GM13977 (cell line): ENCODE data around the gene LSMEM2.
A peak's percentile ranks its signal among the peaks of the same experiment; 100 is the strongest.
"Not testable (repeated sequence)": the region's sequence is repeated elsewhere in the genome, so short reads cannot be mapped to it uniquely, and the experiment has no call there.

ENCODE experiments used
- DNase-seq: peaks from one replicate; pipeline ENCODE4 v3.0.0; 2012; ENCODE audit warnings: low spot score
- in situ Hi-C: fragments of 300-500 bp; cut with MboI; formaldehyde crosslinking; loops from one replicate; pipeline ENCODE4 v1.12.0; 2022; ENCODE audit warnings: low sequenced_read_pairs, low pct_unique_long_range_greater_than_20kb, mixed read lengths, inconsistent platforms; ENCODE audit not compliant: unreplicated experiment
- TF ChIP-seq, protein P1 (sequence below): IDR thresholded peaks from 2 replicates; pipeline ENCODE4 v1.5.1; 2012; ENCODE audit warnings: mild to moderate bottlenecking, control low read depth; ENCODE audit not compliant: insufficient read depth; ENCODE audit errors: extremely low read depth, missing control alignments

LSMEM2 gene

DNA sequence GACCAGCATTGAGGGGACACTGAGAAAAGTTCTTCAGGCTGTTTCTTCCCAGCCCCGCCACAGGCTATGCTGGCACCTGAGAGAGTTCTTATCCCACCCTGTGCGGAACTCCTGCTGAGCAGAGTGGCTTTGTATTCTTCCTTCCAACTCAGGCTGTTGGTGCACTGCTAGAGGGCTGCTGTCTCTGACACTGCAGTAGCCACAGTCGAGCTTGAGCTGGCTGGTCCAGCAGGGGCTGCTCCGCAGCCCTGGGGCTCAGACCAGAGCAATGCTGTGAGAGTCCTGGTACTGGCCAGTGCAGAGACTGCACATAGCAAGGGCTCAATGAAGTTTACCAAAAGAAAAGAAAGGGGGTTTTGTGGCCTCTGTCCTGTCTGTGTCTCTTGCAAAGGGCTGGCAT lies 39.2 kb upstream of the LSMEM2 start:
- in situ Hi-C loops = no loop called here
- TF ChIP-seq, protein P1, sequence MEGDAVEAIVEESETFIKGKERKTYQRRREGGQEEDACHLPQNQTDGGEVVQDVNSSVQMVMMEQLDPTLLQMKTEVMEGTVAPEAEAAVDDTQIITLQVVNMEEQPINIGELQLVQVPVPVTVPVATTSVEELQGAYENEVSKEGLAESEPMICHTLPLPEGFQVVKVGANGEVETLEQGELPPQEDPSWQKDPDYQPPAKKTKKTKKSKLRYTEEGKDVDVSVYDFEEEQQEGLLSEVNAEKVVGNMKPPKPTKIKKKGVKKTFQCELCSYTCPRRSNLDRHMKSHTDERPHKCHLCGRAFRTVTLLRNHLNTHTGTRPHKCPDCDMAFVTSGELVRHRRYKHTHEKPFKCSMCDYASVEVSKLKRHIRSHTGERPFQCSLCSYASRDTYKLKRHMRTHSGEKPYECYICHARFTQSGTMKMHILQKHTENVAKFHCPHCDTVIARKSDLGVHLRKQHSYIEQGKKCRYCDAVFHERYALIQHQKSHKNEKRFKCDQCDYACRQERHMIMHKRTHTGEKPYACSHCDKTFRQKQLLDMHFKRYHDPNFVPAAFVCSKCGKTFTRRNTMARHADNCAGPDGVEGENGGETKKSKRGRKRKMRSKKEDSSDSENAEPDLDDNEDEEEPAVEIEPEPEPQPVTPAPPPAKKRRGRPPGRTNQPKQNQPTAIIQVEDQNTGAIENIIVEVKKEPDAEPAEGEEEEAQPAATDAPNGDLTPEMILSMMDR = no peak

DNA sequence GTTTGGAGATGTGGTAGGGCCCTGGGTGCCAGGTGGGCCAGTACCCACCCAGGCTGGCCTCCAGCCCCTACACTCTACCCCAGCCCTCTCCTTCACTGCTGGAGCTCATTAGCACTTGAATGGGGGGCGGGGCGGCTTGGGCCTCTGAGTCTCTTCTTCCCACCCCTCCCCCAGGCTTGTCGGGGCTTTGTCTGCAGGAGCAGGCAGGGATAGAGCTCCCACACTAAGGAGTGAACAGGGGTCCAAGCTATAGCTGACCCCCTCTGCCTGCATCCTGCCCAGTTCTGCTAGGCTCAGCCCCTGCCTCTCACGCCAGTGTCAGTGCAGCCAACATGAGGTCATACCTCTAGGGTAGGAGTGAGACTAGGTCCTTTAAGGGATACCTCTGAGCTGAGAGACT lies 37.7 kb upstream of the LSMEM2 start:
- DNase-seq = no peak
- in situ Hi-C loops = no loop called here
- TF ChIP-seq, protein P1 = no peak

More for the DNA sequence above, 39.2 kb upstream of the LSMEM2 start:
- DNase-seq = no peak

DNA sequence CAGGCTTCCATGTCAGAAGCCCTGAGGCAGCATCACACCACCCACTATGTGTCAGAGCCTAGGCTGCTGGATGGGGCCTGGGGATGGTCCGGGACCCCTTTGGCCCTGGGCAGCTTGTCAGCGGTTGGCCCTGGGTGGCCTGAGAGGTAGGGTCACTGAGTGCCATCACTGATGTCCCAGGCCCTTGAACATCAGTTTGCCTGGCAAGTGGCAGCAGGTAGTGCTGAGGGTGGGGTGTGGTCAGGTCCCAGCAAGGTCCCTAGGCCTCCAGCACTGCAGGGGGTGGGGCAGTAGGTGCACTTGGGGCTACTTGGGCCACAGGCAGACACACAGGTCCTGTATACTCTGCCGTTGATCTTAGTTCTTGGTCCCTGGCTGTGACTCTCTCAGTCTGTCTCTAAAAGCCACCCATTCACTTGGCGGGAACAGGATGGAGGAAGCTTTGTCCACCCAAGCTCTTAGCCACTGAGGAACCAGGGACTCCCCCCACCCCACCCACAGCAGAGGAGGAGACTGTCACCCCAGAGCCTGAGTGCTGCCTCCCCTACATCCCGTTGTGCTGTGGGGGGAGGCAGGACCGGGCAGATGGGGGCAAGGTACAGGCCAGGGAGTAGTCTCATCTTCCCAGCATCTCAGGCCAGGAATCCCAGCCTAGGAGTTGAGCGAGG lies 37.0 kb upstream of the LSMEM2 start:
- no peak for DNase-seq
- in situ Hi-C loops = no loop called here
- TF ChIP-seq, protein P1 = no peak

DNA sequence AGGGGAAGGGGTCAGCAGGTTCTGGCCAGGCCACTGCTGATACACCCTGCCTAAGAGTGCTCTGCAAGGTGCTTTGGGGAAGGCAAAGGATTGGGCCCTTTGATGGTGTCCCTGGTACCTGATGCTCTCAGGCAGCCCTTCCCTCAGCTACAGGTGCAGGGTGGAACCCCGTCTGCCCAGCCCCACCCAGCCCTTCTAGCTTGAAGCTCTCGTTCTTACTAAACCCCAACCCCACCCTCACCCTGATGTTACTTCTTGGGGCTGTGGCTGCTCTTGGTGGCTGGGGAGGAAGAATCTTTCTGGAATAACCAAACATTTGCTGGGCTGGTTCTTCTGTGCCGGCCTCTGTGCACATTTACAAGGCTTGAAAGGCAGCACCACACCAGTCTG lies 36.5 kb upstream of the LSMEM2 start:
- DNase-seq = peak; percentile 57
- in situ Hi-C loops = no loop called here

DNA sequence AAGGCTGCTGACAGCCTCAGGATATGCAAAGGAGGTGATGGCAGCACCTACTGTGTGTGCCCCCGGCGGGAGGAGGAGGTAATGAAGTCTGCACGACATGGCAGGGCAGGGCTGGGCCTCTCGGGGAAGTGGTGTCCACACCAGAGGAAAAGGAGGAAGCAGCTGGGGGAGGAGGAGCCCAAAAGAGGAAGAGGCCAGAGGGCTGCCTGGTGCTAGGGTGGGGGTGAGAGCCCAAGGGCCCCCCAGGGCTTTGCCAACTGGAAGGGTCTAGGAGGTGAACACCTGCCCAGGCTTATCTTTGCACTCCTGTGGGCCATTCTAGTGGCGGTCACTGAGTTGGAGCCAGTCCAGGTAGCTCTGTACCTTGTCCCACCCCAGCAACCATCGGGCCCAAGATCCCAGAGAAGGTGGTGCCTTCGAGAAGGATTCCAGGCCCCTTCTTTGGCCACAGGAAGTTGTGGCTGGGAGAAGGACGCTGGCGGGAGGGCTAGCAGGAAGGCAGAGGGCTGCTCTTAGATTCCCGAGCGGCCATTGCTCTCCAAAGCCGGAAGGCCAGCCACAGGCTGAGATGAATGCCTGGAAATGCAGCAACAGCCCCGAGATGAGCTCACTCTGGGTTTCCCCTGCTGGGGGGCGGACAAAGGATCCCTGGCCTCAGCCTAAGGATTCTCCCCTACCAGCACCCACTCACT lies 35.9 kb upstream of the LSMEM2 start:
- in situ Hi-C loops = no loop called here
- DNase-seq = peak; percentile 48

More for the DNA sequence above, 36.5 kb upstream of the LSMEM2 start:
- TF ChIP-seq, protein P1 = no peak

DNA sequence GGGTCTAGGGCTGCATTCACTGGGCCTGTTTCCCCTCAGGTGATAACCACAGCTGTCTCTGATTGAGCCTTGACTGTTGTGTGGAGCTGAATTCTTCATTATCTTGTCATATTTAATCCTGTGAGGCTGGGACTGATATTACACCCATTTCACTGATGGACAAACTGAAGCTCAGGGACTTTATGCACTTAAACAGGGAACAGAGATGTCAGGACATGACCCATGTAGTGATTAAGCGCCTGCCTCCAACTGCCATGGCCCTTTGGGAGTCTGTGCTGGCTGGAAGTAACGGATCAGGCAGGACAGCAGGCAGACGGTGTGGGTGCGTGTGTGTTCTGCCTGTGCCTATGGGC lies 35.4 kb upstream of the LSMEM2 start:
- in situ Hi-C loops = no loop called here
- TF ChIP-seq, protein P1 = no peak
- no peak for DNase-seq

More for the DNA sequence above, 35.9 kb upstream of the LSMEM2 start:
- TF ChIP-seq, protein P1 = no peak

DNA sequence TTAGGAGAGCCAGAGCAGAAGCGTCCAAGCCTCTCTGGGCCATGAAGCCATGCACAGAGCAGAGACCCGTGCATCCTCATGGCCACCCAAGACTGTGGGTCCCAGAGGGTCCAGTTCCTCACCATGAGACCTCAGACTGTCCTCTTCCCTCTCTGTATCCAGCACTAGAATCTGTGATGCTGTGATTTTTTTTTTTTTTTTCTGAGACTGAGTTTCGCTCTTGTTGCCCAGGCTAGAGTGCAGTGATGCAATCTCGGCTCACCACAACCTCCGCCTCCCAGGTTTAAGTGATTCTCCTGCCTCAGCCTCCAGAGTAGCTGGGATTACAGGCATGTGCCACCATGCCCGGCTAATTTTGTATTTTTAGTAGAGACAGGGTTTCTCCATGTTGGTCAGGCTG lies 34.1 kb upstream of the LSMEM2 start:
- DNase-seq, in situ Hi-C loops: not testable (repeated sequence)
